Amygdala (tissue), 56 donors: ENCODE measurements around the gene TTC38.

Experiments
- DNase-seq, 56 donors: peaks; one replicate each; lab custom pipeline; 2025; lab: John Stamatoyannopoulos, UW

TTC38 gene

GRCh38 chr22:46275455-46276122 is 7.8 kb downstream of the TTC38 start:
- no peak for DNase-seq

- no peak for DNase-seq
Measured at GRCh38 chr22:46276563-46276962, 8.8 kb downstream of the TTC38 start.

DNA sequence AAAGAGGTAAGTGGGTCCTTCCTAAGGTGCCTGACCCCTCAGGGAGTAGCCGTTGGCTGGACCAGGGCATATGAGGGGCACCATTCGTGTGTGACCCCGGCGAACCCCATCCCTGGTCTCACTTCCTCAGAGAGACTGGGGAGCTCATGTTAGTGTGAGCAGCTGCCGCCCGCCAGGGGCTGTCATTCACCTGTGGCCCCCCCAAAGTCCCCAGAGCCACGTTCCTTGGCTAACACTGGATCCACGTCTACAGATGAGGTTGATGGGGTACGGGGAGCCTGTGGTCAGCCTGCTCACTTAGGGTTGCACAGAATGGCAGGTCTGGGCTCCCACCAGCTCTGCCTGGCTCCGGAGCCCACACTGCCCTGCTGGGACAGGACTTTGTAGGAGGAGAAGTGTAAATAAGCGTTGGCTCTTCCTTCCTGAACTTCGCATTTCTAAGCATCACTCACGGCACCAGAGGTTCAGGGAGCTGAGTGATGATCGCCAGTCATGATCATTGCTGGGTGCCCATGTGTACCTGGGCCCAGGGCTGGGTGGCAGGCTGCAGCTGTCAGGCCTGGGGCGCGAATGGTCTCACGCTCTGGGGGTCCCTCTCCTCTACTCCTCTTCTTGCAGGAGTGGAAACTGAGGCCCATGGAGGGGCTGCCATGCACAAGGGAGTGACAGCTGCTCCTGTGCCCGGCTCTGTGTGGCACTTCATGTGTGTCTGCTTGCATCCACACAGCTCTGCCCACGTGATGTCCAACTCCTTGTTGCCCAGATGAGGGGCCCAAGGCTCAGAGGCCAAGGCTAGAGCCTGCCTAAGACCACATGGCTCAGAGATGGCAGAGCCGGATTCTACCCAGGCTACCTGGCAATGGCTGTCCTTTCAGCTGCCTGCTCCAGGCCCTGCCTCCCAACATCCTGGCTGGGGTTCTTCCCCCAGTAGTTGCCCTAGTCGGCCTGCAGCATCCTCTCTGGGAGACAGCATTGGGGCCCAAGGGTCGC is 11.1 kb downstream of the TTC38 start:
- no peak for DNase-seq

DNA sequence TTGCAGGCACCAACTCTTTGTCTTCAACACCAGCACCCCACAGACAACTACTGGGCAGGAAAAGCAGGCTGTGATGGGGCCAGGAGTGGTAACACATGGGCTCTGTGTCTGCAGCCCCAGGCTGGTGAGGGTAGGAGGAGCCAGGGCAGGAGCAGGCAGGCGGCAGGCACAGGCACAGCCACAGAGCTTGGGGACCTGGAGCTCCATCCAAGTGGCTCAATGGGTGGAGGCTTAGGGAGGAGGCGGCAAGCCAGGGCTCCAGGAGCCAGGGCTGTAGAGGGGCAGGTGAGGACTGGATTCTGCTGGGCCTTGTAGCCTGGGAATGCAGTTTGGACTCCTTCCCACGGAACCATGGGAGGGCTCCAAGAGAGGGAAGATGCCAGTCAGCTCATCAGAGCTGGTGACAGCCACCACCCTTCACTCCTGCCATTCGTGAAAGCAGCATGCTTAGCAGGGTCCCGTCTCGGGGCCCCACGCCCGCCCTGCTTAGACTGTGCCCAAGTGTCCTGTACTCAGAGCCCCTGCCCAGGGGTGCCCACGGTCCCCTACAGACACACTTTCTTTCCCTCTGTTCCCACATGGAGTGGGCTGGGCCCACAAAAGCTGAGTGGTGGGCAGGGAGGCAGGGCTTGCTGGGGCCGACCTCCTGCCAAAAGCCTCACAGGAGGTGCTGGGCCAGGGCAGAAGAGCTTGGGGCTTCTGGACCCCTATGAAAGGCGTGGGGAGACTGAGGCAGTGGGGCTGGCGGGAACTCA is 12.4 kb downstream of the TTC38 start:
- DNase-seq: no peak

DNA sequence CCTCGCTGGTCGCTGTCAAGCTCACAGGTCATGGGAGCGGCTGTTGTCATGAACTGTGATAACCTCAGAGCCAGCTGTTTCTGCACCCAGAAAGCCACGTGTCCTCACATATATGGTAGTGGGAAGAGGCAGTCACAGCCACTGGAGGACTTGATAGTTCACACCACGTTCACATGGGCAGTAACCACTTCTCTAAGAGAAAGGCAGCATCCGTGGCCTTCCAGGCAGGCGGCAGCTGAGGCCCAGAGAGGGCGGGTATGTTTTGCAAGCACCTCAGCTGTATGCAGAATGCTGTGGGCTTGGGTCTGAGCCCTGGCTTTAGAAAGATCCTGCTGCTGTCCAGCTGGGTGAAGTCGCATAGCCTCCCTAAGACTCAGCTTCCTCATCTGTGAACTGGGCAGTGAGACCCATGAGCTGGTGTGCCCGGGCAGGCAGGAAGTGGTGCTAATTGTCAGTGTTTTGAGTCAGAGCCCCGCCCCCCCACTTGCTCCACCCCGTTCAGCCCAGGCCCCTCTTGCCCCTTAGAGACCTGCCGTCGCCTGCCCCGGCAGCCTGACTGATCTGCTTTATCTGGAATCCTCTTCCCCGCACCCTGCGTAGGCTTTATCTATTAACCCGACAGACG is 13.3 kb downstream of the TTC38 start:
- peak in 33 of 56 donors; percentile 8 to 75 (median 36) for DNase-seq

DNA sequence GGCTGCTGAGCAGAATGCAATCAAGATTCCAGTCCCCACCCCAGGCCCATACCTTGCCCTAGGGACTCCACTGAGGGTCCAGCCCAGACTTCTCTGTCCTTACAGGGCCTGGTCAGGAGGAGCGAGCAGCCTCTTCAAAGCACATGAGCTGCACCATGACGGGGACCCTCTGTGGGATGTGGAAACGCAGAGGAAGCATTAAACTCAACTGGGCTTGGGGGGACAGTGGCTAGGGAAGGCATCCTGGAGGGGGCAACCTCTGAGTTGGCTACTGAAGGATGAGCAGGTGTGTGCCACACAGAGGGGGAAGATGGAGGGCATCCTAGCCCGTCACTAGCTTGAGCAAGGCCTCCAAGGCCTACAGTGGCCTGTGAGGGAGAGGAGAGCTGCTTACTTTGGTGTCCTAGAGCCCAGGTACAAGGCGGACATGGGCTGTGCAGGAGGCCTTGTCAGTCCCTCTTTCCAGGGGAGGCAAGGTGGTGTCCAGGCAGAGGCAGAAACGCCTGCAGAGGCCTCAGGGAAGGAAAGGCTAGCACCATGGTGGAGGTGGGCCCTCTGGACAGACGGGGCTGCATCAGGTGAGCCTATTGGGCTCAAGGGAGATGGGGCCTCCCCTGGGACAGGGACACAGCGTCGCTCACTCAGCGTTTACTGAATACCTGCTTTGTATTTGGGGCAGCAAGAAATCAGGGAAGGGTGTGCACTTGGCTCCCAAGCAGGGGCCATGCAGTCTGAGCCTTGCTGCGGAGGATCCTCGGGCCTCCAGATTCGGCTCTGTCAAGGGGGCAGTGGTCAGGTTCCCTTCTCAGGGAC is 14.3 kb downstream of the TTC38 start:
- DNase-seq: no peak

GRCh38 chr22:46286006-46286405 is 18.2 kb downstream of the TTC38 start:
- no peak for DNase-seq

DNA sequence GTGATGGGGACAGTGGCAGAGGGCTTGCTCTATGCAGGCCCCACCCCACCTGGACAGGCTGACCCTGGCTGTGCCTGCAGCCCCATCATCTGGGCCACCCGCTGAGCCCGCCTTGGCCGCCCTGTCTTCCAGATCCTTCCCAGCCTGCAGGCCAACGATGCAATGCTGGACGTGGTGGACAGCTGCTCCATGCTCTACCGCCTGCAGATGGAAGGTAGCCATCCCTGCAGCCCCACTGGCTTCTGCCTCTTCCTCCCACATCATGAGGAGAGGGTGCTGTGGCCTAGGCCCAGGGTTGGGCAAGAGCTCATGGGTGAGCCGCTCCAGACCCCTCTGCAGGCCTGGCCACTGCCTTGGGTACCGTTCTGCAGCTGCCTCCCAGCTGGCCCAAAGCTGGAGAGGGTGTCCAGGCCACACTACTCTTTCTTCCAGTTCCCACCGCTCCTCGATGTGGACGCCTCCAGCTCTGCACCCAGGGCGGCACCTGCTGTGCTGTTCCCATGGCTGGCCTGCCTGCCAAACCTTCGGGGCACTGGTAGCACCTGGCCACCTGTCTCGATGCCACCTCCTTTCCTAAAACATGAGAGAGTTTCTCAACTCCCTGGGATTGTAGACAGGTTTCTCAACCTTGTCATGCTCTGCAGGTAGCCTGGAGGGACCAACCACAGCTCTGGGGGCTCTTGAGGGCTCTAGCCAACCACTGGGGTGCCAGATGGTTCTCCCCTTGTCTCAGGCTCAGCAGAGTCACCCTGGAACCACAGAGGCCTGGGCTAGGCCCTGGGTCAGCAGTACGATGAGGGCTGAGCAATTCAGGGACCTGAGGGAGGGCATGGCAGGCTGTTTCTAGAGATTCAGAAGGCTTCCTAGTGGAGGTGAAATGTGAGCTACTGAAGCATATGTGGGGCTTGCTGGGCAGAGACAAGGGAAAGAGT is 19.4 kb downstream of the TTC38 start:
- DNase-seq: no peak

DNA sequence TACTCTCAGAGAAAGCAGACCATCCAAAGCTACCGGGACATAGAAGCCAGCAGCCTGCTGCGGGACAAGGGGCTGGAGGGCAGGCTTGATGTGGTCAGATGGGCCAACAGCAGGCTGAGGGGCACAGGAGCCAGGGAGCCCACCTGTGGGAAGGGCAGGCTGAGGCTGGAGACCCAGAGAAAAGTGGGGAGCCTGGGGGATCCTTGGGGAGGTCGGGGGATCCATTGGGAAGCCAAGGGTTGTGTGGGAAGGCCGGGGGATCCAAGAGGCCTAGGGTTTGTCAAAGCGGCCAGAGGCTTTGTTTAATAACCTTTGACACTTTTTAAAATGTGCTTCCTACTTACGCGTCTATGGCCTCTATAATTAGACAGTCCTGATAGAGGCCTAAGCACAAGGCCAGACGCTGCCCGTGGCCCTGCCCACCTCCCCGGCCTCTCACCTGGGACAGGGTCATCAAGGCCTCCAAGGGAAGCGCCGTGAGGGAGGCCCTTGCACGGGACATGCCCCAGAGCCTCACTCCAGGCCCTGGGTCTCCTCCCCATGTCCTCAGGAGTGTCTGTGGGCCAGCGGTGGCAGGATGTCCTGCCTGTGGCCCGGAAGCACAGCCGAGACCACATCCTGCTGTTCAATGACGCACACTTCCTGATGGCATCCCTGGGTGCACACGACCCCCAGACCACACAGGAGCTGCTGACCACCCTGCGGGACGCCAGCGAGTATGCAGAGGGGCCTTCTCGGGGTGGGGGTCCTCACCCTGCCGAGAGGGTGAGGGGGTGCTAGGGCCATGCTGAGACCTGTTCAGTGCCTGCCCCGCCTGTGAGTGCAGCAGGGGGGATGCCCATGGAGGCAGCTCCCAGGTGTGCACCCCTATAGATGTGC is 20.3 kb downstream of the TTC38 start:
- no peak for DNase-seq

DNA sequence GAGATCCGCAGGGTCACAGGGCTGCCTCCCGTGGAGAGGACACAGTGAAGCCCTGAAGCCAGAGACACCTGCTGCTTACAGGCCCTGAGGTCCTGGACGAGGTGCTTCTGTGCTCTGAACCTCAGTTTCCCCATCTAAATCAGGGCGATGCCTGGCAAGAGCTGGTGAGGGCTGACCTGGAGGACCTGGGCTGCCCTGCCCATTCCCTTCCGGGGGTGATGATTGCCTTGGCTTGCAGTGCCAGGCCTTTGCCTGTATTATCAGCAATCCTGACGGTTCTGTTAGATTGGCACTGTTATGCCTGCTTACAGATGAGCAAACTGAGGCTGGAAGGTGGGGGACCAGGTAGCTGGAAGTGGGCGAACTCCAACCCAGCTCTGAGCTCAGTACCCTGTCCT is 21.0 kb downstream of the TTC38 start:
- no peak for DNase-seq

DNA sequence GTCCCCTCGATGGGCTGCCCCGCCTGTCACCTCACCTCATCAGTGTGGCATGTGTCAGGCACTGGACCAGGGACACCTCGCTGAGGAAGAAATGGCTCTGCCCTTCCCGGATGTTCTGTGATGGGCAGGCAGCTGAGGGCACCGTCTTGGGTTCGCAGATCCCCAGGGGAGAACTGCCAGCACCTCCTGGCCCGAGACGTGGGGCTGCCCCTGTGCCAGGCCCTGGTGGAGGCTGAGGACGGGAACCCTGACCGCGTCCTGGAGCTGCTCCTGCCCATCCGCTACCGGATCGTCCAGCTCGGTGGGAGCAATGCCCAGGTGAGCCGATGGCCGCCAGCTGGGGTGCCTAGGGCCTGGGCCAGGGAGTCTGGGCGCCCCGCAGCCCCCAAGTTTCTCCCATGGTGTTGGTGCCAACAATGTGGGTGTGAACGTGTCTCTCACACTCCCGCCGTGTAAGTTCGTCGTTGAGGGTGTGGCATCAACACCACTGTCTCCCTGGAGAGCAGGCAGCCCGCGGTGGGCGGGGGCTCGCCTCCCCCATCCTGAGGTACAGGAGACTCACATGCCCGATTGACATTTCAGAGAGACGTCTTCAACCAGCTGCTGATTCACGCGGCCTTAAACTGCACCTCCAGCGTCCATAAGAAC is 21.6 kb downstream of the TTC38 start:
- no peak for DNase-seq

DNA sequence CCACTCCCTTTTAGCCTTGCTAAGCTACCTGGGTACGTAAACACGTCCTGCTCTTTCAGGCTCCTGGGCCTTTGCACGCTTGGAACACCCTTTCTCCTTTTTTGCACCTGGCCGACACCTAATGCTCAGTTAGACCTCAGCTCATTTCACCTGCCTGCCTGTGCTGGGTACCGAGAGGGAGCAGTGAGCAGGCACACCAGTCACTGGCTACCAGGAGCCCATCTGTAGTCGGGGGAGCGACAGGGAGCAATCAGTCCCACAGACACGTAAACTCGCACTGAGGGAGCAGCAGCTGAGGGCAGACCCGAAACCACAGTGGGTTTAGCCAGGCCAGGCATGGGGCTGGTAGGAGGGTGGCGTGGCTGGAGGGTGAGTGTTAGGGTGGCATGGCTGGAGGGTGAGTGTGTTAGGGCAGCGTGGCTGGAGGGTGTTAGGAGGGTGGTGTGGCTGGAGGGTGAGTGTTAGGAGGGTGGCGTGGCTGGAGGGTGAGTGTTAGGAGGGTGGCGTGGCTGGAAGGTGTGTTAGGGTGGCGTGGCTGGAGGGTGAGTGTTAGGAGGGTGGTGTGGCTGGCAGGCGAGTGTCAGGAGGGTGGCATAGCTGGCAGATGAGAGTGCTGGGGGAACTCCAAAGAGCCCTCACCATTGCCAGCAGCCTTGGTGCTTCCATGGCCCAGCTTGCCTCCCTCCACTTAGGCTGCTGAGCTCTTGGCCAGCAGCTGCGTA is 22.5 kb downstream of the TTC38 start:
- DNase-seq: no peak

GRCh38 chr22:46290843-46291785 is 23.3 kb downstream of the TTC38 start:
- DNase-seq: no peak

DNA sequence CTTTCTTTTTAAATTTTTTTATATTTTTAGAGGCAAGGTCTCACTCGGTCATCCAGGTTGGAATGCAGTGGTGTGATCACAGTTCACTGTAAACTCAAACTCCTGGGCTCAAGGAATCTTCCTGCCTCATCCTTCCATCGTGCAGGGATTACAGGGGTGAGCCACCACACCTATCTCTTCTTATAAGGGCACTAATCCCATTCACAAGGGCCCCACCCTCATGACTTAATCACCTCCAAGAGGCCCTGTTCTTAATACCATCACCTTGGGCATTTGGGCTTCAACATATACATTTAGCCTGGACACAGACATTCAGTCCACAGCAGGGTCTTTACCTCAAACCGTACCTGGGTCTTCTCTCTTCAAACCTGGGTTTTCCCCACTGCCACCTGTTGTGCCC is 24.4 kb downstream of the TTC38 start:
- DNase-seq: no peak

GRCh38 chr22:46292732-46293131 is 24.9 kb downstream of the TTC38 start:
- peak in 3 of 56 donors; percentile 2 to 16 (median 7) for DNase-seq
